ENCODE data around the gene EPS15. TPM values are rescaled to one million over a fixed set of nuclear protein-coding genes. Genes with fewer than 3 reads are reported as not detected.

The EPS15 gene
- total RNA-seq, 1 experiment from 2014 or later = 116 TPM

DNA sequence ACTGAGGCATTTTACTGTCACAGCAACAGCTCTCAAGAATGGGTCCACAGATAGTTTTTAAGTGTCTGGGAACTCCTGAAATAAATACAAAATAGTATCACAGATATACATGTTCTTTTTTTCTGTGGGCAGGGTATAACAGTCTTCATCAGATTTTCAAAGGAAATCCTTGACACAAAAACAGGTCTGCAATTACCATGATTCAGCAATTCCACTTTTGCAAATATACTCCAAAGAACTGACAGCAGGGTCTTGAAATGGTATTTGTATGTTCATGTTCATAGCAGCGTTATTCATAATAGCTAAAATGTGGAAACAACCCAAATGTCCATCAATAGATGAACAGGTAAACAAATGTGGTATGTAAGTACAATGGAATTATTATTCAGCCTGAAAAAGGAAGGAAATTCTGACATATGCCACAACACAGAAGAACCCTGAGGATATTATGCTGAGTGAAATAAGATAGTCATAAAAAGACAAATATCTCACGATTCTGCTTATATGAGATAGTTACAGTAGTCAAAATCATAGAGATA, 85.0 kb downstream of the EPS15 start:
- no peaks in the 10 kb centered on the region for H3K9me3 ChIP-seq (ENCODE audit: low read length)
- no peaks in the 10 kb centered on the region for H4K20me1 ChIP-seq (ENCODE audit: insufficient read depth, low read depth, low read length)
- no peaks in the 10 kb centered on the region for H3K4me1 ChIP-seq (ENCODE audit: low read length)
- H3K9me2 ChIP-seq (replicated peaks; ENCODE audit: insufficient read depth, low read length) = no peaks in the 10 kb centered on the region
- H3K36me3 ChIP-seq (ENCODE audit: insufficient read depth, low read length) = peaks cover 45% of the 10 kb centered on the region
- H3K9ac ChIP-seq (ENCODE audit: low read length) = no peak overlapping the region
- no peak overlapping the region for H3K4me2 ChIP-seq (ENCODE audit: low read depth, low read length, poor library complexity, severe bottlenecking)
- no peaks in the 10 kb centered on the region for H3K27me3 ChIP-seq (ENCODE audit: low read length)
- H2AFZ ChIP-seq (ENCODE audit: low read length) = no peak overlapping the region
- DNase-seq = no peak
- H3K27ac ChIP-seq (ENCODE audit: low read length) = no peak overlapping the region
- H3K79me2 ChIP-seq (ENCODE audit: low read length) = peaks cover 23% of the 10 kb centered on the region
- H3K4me3 ChIP-seq (ENCODE audit: low read length) = no peak overlapping the region

DNA sequence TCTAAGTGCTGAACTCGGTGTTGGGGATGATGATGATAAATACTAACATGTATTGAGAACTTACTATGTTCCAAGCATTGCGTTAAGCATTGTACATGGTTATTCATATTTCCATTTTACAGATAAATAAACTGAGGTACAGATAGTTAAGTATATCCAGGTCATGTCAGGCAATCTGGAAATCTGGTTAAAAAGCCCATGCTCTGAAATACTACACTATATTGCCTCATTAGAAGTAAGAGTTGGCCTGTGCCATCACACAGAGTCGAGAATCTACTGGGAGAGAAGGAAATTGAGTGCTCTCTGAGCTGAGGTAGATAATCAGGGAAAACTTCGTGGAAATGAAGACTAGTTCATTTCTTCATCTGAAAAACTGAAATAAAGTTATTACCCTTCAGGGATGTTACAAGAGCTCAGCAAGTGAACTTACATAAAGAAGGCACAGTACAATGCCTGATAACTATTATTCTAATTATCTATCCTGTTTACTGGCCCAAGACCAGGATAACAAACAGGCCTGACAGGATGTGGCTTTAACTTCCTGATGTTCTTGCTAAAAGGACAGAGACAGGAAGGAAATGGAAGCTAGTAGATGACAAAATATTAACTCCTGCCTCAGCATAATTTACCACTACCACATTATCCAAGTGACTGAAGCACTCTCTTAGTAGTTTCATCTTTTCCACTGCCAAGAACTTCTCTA, 85.6 kb downstream of the EPS15 start:
- H3K4me2 ChIP-seq (ENCODE audit: low read depth, low read length, poor library complexity, severe bottlenecking) = no peak overlapping the region
- H3K36me3 ChIP-seq (ENCODE audit: insufficient read depth, low read length) = peaks cover 49% of the 10 kb centered on the region
- H2AFZ ChIP-seq (ENCODE audit: low read length) = no peak overlapping the region
- no peak overlapping the region for H3K9ac ChIP-seq (ENCODE audit: low read length)
- H4K20me1 ChIP-seq (ENCODE audit: insufficient read depth, low read depth, low read length) = no peaks in the 10 kb centered on the region
- no peaks in the 10 kb centered on the region for H3K27me3 ChIP-seq (ENCODE audit: low read length)
- H3K27ac ChIP-seq (ENCODE audit: low read length) = no peak overlapping the region
- no peak for DNase-seq
- H3K4me3 ChIP-seq (ENCODE audit: low read length) = no peak overlapping the region
- peaks cover 23% of the 10 kb centered on the region for H3K79me2 ChIP-seq (ENCODE audit: low read length)
- H3K9me2 ChIP-seq (replicated peaks; ENCODE audit: insufficient read depth, low read length) = no peaks in the 10 kb centered on the region
- no peaks in the 10 kb centered on the region for H3K4me1 ChIP-seq (ENCODE audit: low read length)
- H3K9me3 ChIP-seq (ENCODE audit: low read length) = no peaks in the 10 kb centered on the region

DNA sequence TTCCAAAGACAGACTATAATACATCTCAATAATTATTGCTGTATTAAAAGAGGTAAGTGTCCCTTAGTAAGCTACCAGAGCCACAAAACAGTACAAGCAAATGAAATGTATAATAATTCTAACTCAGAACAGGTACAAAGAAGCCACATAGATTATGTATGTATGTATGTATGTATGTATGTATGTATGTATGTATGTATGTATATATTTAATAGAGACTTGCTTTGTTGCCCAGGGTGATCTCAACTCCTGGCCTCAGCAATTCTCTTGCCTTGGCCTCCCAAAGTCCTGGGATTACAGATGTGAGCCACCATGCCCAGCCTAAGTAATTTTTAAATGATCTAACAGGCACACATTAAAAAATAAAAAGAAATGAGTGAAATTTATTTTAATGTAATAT, 86.9 kb downstream of the EPS15 start:
- Histone ChIP-seq H3K4me2 (ENCODE audit: low read depth, low read length, poor library complexity, severe bottlenecking) (no peak overlapping the region), H3K4me3 (ENCODE audit: low read length) (no peak overlapping the region), H3K9me2 (replicated peaks; ENCODE audit: insufficient read depth, low read length) (no peaks in the 10 kb centered on the region), H2AFZ (ENCODE audit: low read length) (no peak overlapping the region), H3K36me3 (ENCODE audit: insufficient read depth, low read length) (peaks cover 41% of the 10 kb centered on the region), H3K79me2 (ENCODE audit: low read length) (peaks cover 24% of the 10 kb centered on the region), H3K27ac (ENCODE audit: low read length) (no peak overlapping the region), H3K4me1 (ENCODE audit: low read length) (no peaks in the 10 kb centered on the region), H3K9me3 (ENCODE audit: low read length) (no peaks in the 10 kb centered on the region), H3K27me3 (ENCODE audit: low read length) (no peaks in the 10 kb centered on the region), H4K20me1 (ENCODE audit: insufficient read depth, low read depth, low read length) (no peaks in the 10 kb centered on the region), H3K9ac (ENCODE audit: low read length) (no peak overlapping the region)
- DNase-seq = no peak

DNA sequence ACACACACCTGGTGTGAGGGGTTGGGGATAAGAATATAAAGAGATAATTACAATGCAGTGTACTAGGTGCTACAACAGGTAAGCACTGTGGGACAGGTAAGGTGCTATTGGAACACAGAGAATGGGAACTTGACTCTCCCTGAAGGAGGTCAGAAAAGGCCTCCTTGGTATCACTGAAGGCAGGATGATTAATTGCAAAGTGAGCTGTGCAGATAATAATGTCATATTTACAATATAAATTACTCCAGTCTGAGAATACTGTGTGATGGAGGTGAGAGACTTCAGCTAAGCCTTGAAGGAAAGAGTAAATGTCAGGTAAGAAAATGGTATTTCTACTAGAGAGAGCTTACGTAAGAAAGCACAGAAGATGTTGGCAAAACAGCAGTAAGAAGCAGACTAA, 91.6 kb downstream of the EPS15 start:
- DNase-seq = no peak
- H3K4me2 ChIP-seq (ENCODE audit: low read depth, low read length, poor library complexity, severe bottlenecking) = no peak overlapping the region
- no peaks in the 10 kb centered on the region for H3K27me3 ChIP-seq (ENCODE audit: low read length)
- no peaks in the 10 kb centered on the region for H3K9me3 ChIP-seq (ENCODE audit: low read length)
- H3K79me2 ChIP-seq (ENCODE audit: low read length) = peaks cover 11% of the 10 kb centered on the region
- H3K9me2 ChIP-seq (replicated peaks; ENCODE audit: insufficient read depth, low read length) = no peaks in the 10 kb centered on the region
- no peak overlapping the region for H3K4me3 ChIP-seq (ENCODE audit: low read length)
- H3K27ac ChIP-seq (ENCODE audit: low read length) = no peak overlapping the region
- no peak overlapping the region for H3K9ac ChIP-seq (ENCODE audit: low read length)
- H4K20me1 ChIP-seq (ENCODE audit: insufficient read depth, low read depth, low read length) = no peaks in the 10 kb centered on the region
- peaks cover 25% of the 10 kb centered on the region for H3K36me3 ChIP-seq (ENCODE audit: insufficient read depth, low read length)
- H3K4me1 ChIP-seq (ENCODE audit: low read length) = peaks cover 3% of the 10 kb centered on the region; the same call in 1 of the 2 replicates
- H2AFZ ChIP-seq (ENCODE audit: low read length) = no peak overlapping the region

DNA sequence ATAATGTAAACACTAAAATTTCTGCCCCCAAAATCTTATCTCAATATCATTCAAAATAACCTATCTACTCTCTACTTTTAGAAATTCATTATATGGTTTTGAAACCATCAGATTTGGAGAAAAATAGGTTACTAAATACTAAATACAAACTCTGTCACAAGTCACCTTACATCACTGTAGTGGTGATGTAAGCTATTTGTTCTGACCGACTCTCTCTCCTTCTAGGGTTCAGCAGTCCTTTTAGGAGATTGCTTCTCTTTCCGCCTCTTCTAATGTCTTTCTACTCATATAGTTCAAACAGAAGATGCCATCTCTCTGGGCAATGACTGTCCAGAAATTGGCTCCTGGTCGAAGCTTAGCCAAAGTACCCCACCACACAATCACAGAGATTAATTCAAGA, 93.1 kb downstream of the EPS15 start:
- Histone ChIP-seq H3K4me1 (ENCODE audit: low read length) (peaks cover 8% of the 10 kb centered on the region; the same call in 1 of the 2 replicates), H3K9ac (ENCODE audit: low read length) (no peak overlapping the region), H3K79me2 (ENCODE audit: low read length) (peaks cover 19% of the 10 kb centered on the region), H4K20me1 (ENCODE audit: insufficient read depth, low read depth, low read length) (no peaks in the 10 kb centered on the region), H3K9me3 (ENCODE audit: low read length) (no peaks in the 10 kb centered on the region), H3K4me2 (ENCODE audit: low read depth, low read length, poor library complexity, severe bottlenecking) (no peak overlapping the region), H3K4me3 (ENCODE audit: low read length) (no peak overlapping the region), H3K27ac (ENCODE audit: low read length) (no peak overlapping the region), H3K36me3 (ENCODE audit: insufficient read depth, low read length) (peaks cover 29% of the 10 kb centered on the region), H2AFZ (ENCODE audit: low read length) (no peak overlapping the region), H3K27me3 (ENCODE audit: low read length) (no peaks in the 10 kb centered on the region), H3K9me2 (replicated peaks; ENCODE audit: insufficient read depth, low read length) (no peaks in the 10 kb centered on the region)
- no peak for DNase-seq

DNA sequence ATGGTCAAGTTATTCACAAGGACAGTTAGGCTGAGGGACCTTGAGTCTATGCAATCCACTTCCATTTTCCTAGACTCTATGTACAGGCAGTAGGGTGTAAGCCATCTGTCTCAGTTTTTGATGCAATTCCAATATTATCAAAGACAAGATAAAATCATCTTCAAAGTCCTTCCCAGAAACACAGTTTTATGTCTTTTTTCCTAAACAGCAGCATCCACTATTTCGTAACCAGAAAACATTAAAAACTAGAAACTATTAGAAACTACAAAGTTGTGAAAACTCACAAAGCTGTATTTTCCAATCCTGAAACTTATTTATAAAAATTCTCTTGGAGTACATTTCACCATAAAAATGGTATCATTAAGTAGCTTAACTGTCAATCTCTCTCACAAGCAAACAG, 93.8 kb downstream of the EPS15 start:
- Histone ChIP-seq H3K9ac (ENCODE audit: low read length) (no peak overlapping the region), H3K36me3 (ENCODE audit: insufficient read depth, low read length) (peaks cover 32% of the 10 kb centered on the region), H4K20me1 (ENCODE audit: insufficient read depth, low read depth, low read length) (no peaks in the 10 kb centered on the region), H3K9me2 (replicated peaks; ENCODE audit: insufficient read depth, low read length) (no peaks in the 10 kb centered on the region), H3K27ac (ENCODE audit: low read length) (no peak overlapping the region), H3K79me2 (ENCODE audit: low read length) (peaks cover 26% of the 10 kb centered on the region), H3K9me3 (ENCODE audit: low read length) (no peaks in the 10 kb centered on the region), H3K27me3 (ENCODE audit: low read length) (no peaks in the 10 kb centered on the region), H2AFZ (ENCODE audit: low read length) (no peak overlapping the region), H3K4me1 (ENCODE audit: low read length) (peaks cover 12% of the 10 kb centered on the region), H3K4me3 (ENCODE audit: low read length) (no peak overlapping the region), H3K4me2 (ENCODE audit: low read depth, low read length, poor library complexity, severe bottlenecking) (no peak overlapping the region)
- no peak for DNase-seq

DNA sequence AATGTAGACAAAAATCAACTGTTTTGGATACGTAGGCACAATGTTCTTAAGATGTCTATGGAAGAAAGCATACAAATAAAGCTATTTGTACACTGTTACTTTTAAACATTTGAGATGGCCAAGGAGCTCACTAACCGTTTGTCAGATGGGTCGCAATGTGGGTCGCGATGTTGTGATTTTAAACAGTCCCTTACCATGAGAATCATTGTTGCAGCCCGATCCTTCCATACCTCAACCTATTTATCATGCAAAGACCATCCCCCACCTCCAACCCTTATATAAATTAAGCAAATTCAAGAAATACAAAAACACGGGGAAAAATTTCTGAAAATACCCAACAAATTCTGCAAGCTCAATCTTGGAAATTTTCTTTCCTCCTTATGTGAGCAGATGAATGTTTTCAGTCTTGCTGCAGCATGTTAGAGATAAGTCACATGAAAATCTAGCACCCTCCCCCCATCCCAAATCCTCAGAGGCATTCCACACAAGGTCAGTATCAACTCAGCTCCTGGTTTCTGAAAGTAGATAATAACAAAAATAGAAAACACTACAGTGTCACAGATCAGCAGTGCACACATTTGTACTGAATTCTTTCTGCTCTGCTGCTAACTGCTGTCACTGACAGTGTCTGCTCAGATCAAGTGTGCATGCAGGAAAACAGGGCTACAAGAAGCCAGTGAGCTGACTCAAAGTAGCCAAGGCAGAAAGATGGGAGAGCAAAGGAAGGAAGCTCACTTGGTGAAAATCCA, 95.8 kb downstream of the EPS15 start:
- H3K79me2 ChIP-seq (ENCODE audit: low read length) = peaks cover 36% of the 10 kb centered on the region
- peaks cover 12% of the 10 kb centered on the region for H3K4me1 ChIP-seq (ENCODE audit: low read length)
- H4K20me1 ChIP-seq (ENCODE audit: insufficient read depth, low read depth, low read length) = no peaks in the 10 kb centered on the region
- no peaks in the 10 kb centered on the region for H3K9me3 ChIP-seq (ENCODE audit: low read length)
- no peak overlapping the region for H3K4me2 ChIP-seq (ENCODE audit: low read depth, low read length, poor library complexity, severe bottlenecking)
- no peak for DNase-seq
- no peak overlapping the region for H3K9ac ChIP-seq (ENCODE audit: low read length)
- H3K27ac ChIP-seq (ENCODE audit: low read length) = peak overlapping the region; percentile 37; the same call in 1 of the 2 replicates
- H3K27me3 ChIP-seq (ENCODE audit: low read length) = no peaks in the 10 kb centered on the region
- no peak overlapping the region for H3K4me3 ChIP-seq (ENCODE audit: low read length)
- H3K9me2 ChIP-seq (replicated peaks; ENCODE audit: insufficient read depth, low read length) = no peaks in the 10 kb centered on the region
- no peak overlapping the region for H2AFZ ChIP-seq (ENCODE audit: low read length)
- H3K36me3 ChIP-seq (ENCODE audit: insufficient read depth, low read length) = peaks cover 41% of the 10 kb centered on the region; the same call in 1 of the 2 replicates

DNA sequence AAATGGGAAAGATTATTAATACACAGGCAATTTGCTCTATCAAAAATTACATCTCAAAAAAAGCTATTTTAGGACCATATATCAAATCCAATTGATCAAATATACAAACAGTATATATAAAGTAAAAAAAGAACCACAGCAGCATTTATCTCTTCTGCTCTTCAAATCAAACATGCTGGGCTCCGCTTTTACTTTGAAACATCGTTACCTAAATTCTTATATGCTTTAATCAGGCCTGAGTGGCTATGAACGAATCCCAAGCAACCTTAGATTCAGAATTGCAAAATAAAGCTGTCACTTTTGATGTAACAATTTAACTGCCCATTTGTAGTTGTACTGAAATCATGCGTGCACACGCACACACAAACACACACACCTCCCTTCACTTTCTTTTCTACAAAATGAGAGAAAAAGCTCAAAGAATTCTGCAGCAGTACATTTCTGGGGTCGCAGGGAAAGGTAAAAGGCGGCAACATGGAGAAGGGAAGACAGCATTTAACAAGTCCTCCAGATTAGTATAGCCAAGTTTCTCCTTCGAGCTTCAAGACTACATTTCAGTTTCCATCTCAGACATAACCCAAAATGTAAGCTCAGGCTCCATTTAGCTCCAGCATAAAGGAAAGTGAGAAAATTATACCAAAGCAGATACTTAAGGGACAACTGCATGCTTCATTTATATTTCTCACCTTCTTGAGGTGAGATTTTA, 96.5 kb downstream of the EPS15 start:
- no peak overlapping the region for H3K4me3 ChIP-seq (ENCODE audit: low read length)
- H3K9ac ChIP-seq (ENCODE audit: low read length) = no peak overlapping the region

More for the DNA sequence above, 96.5 kb downstream of the EPS15 start:
- Histone ChIP-seq H3K4me2 (ENCODE audit: low read depth, low read length, poor library complexity, severe bottlenecking) (no peak overlapping the region), H3K36me3 (ENCODE audit: insufficient read depth, low read length) (peaks cover 44% of the 10 kb centered on the region), H4K20me1 (ENCODE audit: insufficient read depth, low read depth, low read length) (no peaks in the 10 kb centered on the region), H3K79me2 (ENCODE audit: low read length) (peaks cover 39% of the 10 kb centered on the region), H3K27ac (ENCODE audit: low read length) (peak overlapping the region; percentile 56; the same call in 1 of the 2 replicates), H3K4me1 (ENCODE audit: low read length) (peaks cover 13% of the 10 kb centered on the region), H3K27me3 (ENCODE audit: low read length) (no peaks in the 10 kb centered on the region), H3K9me2 (replicated peaks; ENCODE audit: insufficient read depth, low read length) (no peaks in the 10 kb centered on the region), H3K9me3 (ENCODE audit: low read length) (no peaks in the 10 kb centered on the region), H2AFZ (ENCODE audit: low read length) (no peak overlapping the region)
- no peak for DNase-seq
